Right lobe of liver (tissue), 6 donors: ENCODE data around the gene UGT1A4. TPM values are rescaled to one million over a fixed set of nuclear protein-coding genes. Genes with fewer than 3 reads are reported as not detected.
"Not testable (repeated sequence)": the region's sequence is repeated elsewhere in the genome, so short reads cannot be mapped to it uniquely, and the experiment has no call there.

Source experiments
- ATAC-seq, 4 donors: fragments of 200-7000 bp; cut with Tn5 transposase; one replicate each; pipeline ENCODE4 v1.9.1; 2020; ENCODE audit warnings: mild to moderate bottlenecking in 4 of 4, moderate library complexity in 4 of 4
- DNase-seq, 3 donors: peaks; one replicate each; pipeline ENCODE4 v3.0.0-alpha.2; 2020
- H3K27ac ChIP-seq, 3 donors: fragments of 200-600 bp; one replicate each; pipeline ENCODE4 v1.8.0; 2022
- H3K27me3 ChIP-seq, 2 donors: fragments of 200-600 bp; one replicate each; pipeline ENCODE4 v1.8.0; 2022
- H3K36me3 ChIP-seq, 4 donors: fragments of 200-600 bp; sonication (generic) in 1 of 4; one replicate each; pipeline versions ENCODE4 v1.5.1 to v1.8.0; 2017 to 2022; ENCODE audit warnings: control low read depth in 1 of 4
- H3K4me1 ChIP-seq, 4 donors: fragments of 200-600 bp; sonication (generic) in 1 of 4; one replicate each; pipeline versions ENCODE4 v1.5.1 to v1.8.0; 2017 to 2022; ENCODE audit warnings: control low read depth in 1 of 4
- H3K4me3 ChIP-seq, 3 donors: fragments of 200-600 bp; one replicate each; pipeline ENCODE4 v1.8.0; 2022
- H3K9me3 ChIP-seq, 4 donors: fragments of 200-600 bp; sonication (generic) in 1 of 4; one replicate each; pipeline versions ENCODE4 v1.5.1 to v1.8.0; 2017 to 2022; ENCODE audit warnings: control low read depth in 1 of 4
- POLR2A ChIP-seq: fragments of 450-650 bp; IDR thresholded peaks from one replicate; pipeline ENCODE4 v1.6.1; 2017; ENCODE audit warnings: antibody characterized with exemption, mild to moderate bottlenecking
- WGBS: methylation state at CpG from one replicate; pipeline ENCODE4 v1.1.6; 2018; ENCODE audit warnings: low coverage, low lambda C conversion rate; ENCODE audit not compliant: insufficient coverage; ENCODE audit errors: missing lambda C conversion rate; 5-methylcytosine and 5-hydroxymethylcytosine counted together
- intact Hi-C, 2 donors: fragments of 100-400 bp; cut with DNase I; formaldehyde crosslinking; loops; one replicate each; pipeline versions ENCODE4 v1.11.2 to v1.14.1; 2022
- total RNA-seq, 6 experiments: library from RNA; depleted of rRNA in 2 of 6; stranded (reverse); fragments of >200 nt in 2 of 6; fragmentation: NEBNext Ultra II Directional in 3 of 6; extraction: Animal tissue kit (Norgen Biotek cat#: 25700) in 3 of 6; gene quantifications; one replicate each; pipeline versions ENCODE4 v1.1.0 to v1.2.4, GENCODE V29; 2016 to 2023
- TF ChIP-seq, protein P1 (sequence below), 4 donors: fragments of 200-600 bp in 3 of 4; fragments of 450-650 bp in 1 of 4; IDR thresholded peaks; one replicate each; pipeline versions ENCODE4 v1.5.1 to v1.8.0; 2016 to 2022; ENCODE audit warnings: antibody characterized with exemption in 4 of 4, mild to moderate bottlenecking in 2 of 4
- donor health status: DM: no; HTN: yes; CAD: no.
- donor health status: DM: no; HTN: no; CAD: no.
- donor health status: DM: no; HTN: no; CAD: no.
- donor health status: DM: no; HTN: yes; CAD: no.
- donor health status: DM: no; HTN: yes; CAD: no.

UGT1A4 gene
- total RNA-seq, 6 experiments from 2014 or later = 98.7 to 1,011 (median 214) TPM

DNA sequence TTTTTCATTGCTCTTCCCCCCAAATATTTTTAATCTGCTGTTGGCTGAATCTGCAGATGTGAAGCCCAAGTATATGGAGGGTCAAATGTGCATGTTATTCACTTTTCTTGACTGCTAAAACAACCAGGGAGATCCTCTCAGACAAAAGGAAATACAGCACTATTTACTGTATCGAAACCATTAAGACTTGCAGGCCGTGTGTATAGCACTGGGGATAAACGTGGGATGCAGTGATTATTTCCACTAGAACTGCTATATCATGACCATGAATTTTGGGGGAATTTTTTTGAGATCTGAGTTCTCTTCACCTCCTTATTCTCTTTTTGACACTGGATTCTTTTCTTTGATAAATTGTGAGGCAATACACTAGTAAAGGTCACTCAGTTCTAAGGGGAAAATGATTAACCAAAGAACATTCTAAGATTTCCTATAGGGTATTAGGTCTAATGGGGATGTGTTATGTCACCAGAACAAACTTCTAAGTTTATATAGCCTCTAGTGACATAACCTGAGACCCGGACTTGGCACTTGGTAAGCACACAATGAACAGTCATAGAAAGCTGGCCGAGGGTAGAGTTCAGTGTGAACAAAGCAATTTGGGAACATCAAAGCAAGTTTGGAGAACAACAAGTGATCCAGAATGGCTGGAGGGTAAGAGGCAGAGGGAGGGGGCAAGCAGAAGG is 26.7 kb downstream of the UGT1A4 start:
- Histone ChIP-seq H3K36me3 (peaks cover 0 to 11% (median 0%) of the 10 kb centered on the region in 4 donors), H3K4me3 (peak overlapping the region in 1 of 3 donors; percentile 37), H3K4me1 (peaks cover 0 to 49% (median 14%) of the 10 kb centered on the region in 4 donors), H3K27me3 (no peaks in the 10 kb centered on the region), H3K9me3 (no peaks in the 10 kb centered on the region), H3K27ac (peak overlapping the region in 2 of 3 donors; percentile 28 to 92)
- ATAC-seq = peak; percentile 45 to 89 (median 78)
- 27% methylated on average over 5 of the region's 5 CpGs for WGBS
- intact Hi-C loops = no loop called here
- TF ChIP-seq POLR2A = no peak
- TF ChIP-seq, protein P1, sequence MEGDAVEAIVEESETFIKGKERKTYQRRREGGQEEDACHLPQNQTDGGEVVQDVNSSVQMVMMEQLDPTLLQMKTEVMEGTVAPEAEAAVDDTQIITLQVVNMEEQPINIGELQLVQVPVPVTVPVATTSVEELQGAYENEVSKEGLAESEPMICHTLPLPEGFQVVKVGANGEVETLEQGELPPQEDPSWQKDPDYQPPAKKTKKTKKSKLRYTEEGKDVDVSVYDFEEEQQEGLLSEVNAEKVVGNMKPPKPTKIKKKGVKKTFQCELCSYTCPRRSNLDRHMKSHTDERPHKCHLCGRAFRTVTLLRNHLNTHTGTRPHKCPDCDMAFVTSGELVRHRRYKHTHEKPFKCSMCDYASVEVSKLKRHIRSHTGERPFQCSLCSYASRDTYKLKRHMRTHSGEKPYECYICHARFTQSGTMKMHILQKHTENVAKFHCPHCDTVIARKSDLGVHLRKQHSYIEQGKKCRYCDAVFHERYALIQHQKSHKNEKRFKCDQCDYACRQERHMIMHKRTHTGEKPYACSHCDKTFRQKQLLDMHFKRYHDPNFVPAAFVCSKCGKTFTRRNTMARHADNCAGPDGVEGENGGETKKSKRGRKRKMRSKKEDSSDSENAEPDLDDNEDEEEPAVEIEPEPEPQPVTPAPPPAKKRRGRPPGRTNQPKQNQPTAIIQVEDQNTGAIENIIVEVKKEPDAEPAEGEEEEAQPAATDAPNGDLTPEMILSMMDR (IDR thresholded peaks at IDR 0.05) = no peak
- DNase-seq = peak in 1 of 3 donors; percentile 76

DNA sequence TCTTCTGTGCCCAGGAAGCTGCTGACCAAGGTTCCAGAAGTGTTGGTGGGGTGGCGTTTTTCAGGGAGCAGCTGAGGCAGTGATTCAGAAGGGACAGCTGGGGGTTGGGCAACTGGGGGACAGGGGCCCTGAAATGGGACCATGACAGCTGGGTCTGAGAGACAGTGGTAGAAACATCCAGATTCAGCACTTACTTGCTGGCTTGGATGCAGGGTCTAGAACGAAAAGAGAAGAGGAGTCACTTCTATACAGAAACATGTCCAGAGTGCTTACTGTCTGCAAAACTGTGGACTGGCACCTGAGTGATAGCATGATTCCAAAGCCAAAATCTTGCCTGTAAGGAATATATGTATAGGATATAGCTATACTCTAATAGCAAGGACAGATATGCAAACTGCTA is 27.3 kb downstream of the UGT1A4 start:
- Histone ChIP-seq H3K27ac (peak overlapping the region in 2 of 3 donors; percentile 28 to 92), H3K4me3 (peak overlapping the region in 1 of 3 donors; percentile 37), H3K36me3 (peaks cover 0 to 11% (median 0%) of the 10 kb centered on the region in 4 donors), H3K4me1 (peaks cover 0 to 44% (median 14%) of the 10 kb centered on the region in 4 donors)
- WGBS = 41% methylated on average over 2 of the region's 2 CpGs
- intact Hi-C loops, H3K9me3 ChIP-seq, H3K27me3 ChIP-seq, ATAC-seq, DNase-seq: not testable (repeated sequence)

DNA sequence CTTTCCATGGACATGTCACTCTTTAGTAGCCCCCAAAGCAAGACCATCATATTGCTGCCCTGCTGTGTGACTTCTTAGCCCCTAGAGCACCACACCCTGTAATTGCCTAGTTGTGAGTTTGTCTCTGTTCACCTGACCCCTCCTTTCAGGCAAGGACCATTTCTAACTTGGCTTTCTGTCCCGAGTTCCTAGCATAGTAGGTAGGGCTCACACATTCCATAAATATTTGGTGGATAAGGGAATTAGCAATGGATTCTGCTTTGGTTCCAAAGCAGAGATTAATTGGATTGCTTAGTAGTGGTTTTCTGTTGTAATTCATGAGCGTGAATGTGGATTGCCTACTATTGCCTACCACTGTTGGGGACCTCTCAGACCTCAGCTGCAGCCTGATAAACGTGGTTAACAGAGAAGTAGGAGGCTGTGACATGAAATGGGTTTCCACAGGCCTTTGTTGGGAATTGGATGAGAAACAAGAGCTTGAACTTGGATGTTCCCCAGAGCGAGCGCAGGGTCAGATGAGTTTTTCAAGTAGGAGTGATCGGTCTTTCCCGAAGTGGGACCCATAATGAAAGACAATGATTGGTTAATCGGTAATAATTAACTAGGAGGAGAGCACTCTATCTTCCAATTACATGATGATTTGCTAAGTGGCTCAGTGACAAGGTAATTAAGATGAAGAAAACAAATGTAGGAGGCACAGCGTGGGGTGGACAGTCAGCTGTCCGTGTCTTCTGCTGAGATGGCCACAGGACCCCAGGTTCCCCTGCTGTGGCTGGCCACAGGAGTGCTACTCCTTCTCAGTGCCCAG is 28.1 kb downstream of the UGT1A4 start:
- Histone ChIP-seq H3K27me3 (no peaks in the 10 kb centered on the region), H3K4me1 (peaks cover 0 to 43% (median 17%) of the 10 kb centered on the region in 4 donors), H3K36me3 (peaks cover 0 to 11% (median 0%) of the 10 kb centered on the region in 4 donors), H3K27ac (peak overlapping the region in 2 of 3 donors; percentile 28 to 92), H3K9me3 (no peaks in the 10 kb centered on the region), H3K4me3 (peak overlapping the region in 1 of 3 donors; percentile 65)
- ATAC-seq (peak; percentile 30 to 52 (median 42)), DNase-seq (peak in 1 of 3 donors; percentile 76)
- TF ChIP-seq, protein P1 (IDR thresholded peaks at IDR 0.05) = no peak
- TF ChIP-seq POLR2A = no peak
- intact Hi-C loops = no loop called here
- WGBS = 42% methylated on average over 8 of the region's 10 CpGs

DNA sequence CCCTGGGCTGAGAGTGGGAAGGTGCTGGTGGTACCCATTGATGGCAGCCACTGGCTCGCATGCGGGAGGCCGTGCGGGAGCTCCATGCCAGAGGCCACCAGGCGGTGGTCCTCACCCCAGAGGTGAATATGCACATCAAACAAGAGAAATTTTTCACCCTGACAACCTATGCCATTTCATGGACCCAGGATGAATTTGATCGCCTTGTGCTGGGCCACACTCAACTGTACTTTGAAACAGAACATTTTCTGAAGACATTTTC is 28.7 kb downstream of the UGT1A4 start:
- intact Hi-C loops = no loop called here
- DNase-seq (no peak), ATAC-seq (no peak)
- TF ChIP-seq, protein P1 (IDR thresholded peaks at IDR 0.05) = no peak
- TF ChIP-seq POLR2A = no peak
- 86% methylated on average over 1 of the region's 6 CpGs for WGBS
- Histone ChIP-seq H3K4me3 (peak overlapping the region in 1 of 3 donors; percentile 65), H3K27me3 (no peaks in the 10 kb centered on the region), H3K4me1 (peaks cover 0 to 43% (median 17%) of the 10 kb centered on the region in 4 donors), H3K27ac (peak overlapping the region in 1 of 3 donors; percentile 92), H3K9me3 (no peaks in the 10 kb centered on the region), H3K36me3 (peaks cover 0 to 8% (median 0%) of the 10 kb centered on the region in 4 donors)

DNA sequence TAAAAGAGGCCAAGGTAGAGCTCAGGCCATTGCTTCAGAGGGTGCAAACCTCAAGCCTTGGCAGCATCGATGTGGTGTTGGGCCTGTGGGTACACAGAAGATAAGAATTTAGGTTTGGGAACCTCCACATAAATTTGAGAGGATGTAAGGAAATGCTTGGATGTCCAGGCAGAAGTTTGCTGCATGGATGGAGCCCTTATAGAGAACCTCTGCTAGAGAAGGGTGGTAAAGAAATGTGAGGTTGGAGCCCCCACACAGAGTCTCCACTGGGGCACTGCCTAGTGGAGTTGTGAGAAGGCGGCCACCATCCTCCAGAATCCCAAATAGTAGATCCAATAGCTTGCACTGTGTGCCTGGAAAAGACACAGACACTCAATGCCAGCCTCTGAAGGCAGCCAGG is 32.2 kb downstream of the UGT1A4 start:
- H3K4me3 ChIP-seq = peak overlapping the region in 1 of 3 donors; percentile 65
- 81% methylated on average over 2 of the region's 2 CpGs for WGBS
- H3K36me3 ChIP-seq, H3K9me3 ChIP-seq, DNase-seq, H3K27me3 ChIP-seq, ATAC-seq, intact Hi-C loops: not testable (repeated sequence)
- H3K4me1 ChIP-seq = peaks cover 0 to 50% (median 8%) of the 10 kb centered on the region in 4 donors
- H3K27ac ChIP-seq = peak overlapping the region in 1 of 3 donors; percentile 92

DNA sequence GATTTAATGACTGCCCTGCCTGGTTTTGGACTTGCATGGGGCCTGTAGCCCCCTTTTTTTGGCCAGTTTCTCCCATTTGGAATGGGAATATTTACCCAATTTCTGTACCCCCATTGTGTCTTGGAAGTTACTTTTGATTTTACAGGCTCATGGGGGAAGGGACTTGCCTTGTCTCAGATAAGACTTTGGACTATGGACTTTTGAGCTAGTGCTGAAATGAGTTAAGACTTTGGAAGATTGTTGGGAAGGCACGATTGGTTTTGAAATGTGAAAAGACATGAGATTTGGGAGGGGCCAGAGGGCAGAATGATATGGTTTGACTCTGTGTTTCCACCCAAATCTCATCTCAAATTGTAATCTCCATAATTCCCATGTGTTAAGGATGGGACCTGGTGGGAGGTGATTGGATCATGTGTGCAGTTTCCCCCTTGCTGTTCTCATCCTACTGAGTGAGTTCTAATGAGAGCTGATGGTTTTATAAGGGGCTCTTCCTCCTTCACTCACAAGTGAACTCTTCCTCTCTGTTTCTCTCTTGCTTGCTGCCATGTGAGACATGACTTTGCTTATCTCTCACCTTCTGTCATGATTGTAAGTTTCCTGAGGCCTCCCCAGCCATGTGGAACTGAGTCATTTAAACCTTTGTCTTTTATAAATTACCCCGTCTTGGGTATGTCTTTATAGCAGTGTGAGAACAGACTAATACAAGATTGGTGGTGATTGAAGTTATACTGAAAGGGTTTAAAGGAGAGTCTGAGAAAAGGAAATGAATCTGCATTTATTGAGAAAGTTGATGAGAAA is 32.9 kb downstream of the UGT1A4 start:
- Histone ChIP-seq H3K4me3 (peak overlapping the region in 1 of 3 donors; percentile 65), H3K27ac (peak overlapping the region in 1 of 3 donors; percentile 92), H3K4me1 (peaks cover 0 to 50% (median 5%) of the 10 kb centered on the region in 4 donors)
- WGBS = 56% methylated on average over 2 of the region's 2 CpGs
- ATAC-seq, DNase-seq, intact Hi-C loops, H3K27me3 ChIP-seq, H3K9me3 ChIP-seq, H3K36me3 ChIP-seq: not testable (repeated sequence)
